Cardiac muscle cell (in vitro differentiated cells and primary cell): ENCODE results near the gene UPF3A. TPM values are rescaled to one million over a fixed set of nuclear protein-coding genes. Genes with fewer than 3 reads are reported as not detected.
A peak's percentile ranks its signal among the peaks of the same experiment; 100 is the strongest.

Experiments used
- DNase-seq, 2 donors: peaks; one replicate each; pipeline versions ENCODE4 v3.0.0 to v3.0.0-alpha.2; 2010 to 2017; ENCODE audit warnings: low read depth in 1 of 2, low spot score in 1 of 2
- H3K27ac ChIP-seq: fragments of 200-600 bp; sonication (generic); 2 replicates; pipeline ENCODE4 v1.5.1; 2016
- H3K27me3 ChIP-seq: fragments of 200-600 bp; sonication (generic); 2 replicates; pipeline ENCODE4 v1.6.0; 2016; ENCODE audit warnings: control low read depth
- H3K36me3 ChIP-seq: fragments of 200-600 bp; sonication (generic); 2 replicates; pipeline ENCODE4 v1.5.1; 2016; ENCODE audit warnings: control low read depth
- H3K4me1 ChIP-seq: fragments of 200-600 bp; sonication (generic); 2 replicates; pipeline ENCODE4 v1.8.1; 2017; ENCODE audit warnings: low read depth, mild to moderate bottlenecking, mixed run types
- H3K4me3 ChIP-seq: fragments of 200-600 bp; sonication (generic); 2 replicates; pipeline ENCODE4 v1.5.1; 2016; ENCODE audit warnings: mild to moderate bottlenecking
- H3K9me3 ChIP-seq: fragments of 200-600 bp; sonication (generic); 2 replicates; pipeline ENCODE4 v1.5.1; 2017; ENCODE audit warnings: low read depth, mild to moderate bottlenecking, control low read depth
- CTCF ChIP-seq: IDR thresholded peaks from 2 replicates; pipeline ENCODE4 v1.5.1; 2012; ENCODE audit warnings: low read depth, mild to moderate bottlenecking, low read length
- polyA plus RNA-seq: library from polyadenylated mRNA; unstranded; fragments of >200 nt; fragmentation: Nextera tagmentation; extraction: Ambion mirVana; gene quantifications from 2 replicates; pipeline ENCODE4 v1.2.1, GENCODE V29; 2016
- total RNA-seq: library from RNA; depleted of rRNA; stranded (reverse); fragments of >200 nt; gene quantifications from 2 replicates; pipeline ENCODE4 v1.2.3, GENCODE V29; 2016

Gene UPF3A
- total and polyA plus RNA-seq, 2 experiments from 2014 or later = 77.9 to 92.9 TPM

- Histone ChIP-seq H3K27me3 (no peaks in the 10 kb centered on the region), H3K4me1 (no peaks in the 10 kb centered on the region), H3K4me3 (no peak overlapping the region), H3K27ac (peak overlapping the region; percentile 10), H3K36me3 (peaks cover 14% of the 10 kb centered on the region), H3K9me3 (no peaks in the 10 kb centered on the region)
- TF ChIP-seq CTCF = no peak
- no peak for DNase-seq
Observed at GRCh38 chr13:114309806-114310410, 28.5 kb downstream of the UPF3A start.

- Histone ChIP-seq H3K36me3 (peaks cover 10% of the 10 kb centered on the region), H3K4me1 (peaks cover 8% of the 10 kb centered on the region), H3K27ac (no peak overlapping the region), H3K4me3 (no peak overlapping the region), H3K27me3 (no peaks in the 10 kb centered on the region), H3K9me3 (no peaks in the 10 kb centered on the region)
- no peak for DNase-seq
- no peak for TF ChIP-seq CTCF
Observed at GRCh38 chr13:114310956-114311355, 29.6 kb downstream of the UPF3A start.

GRCh38 chr13:114311387-114311786, 30.0 kb downstream of the UPF3A start:
- Histone ChIP-seq H3K9me3 (no peaks in the 10 kb centered on the region), H3K36me3 (peaks cover 9% of the 10 kb centered on the region), H3K4me3 (no peak overlapping the region), H3K27ac (no peak overlapping the region), H3K27me3 (no peaks in the 10 kb centered on the region), H3K4me1 (peaks cover 8% of the 10 kb centered on the region)
- peak in 1 of 2 donors; percentile 20 for DNase-seq
- no peak for TF ChIP-seq CTCF

GRCh38 chr13:114311908-114312307, 30.5 kb downstream of the UPF3A start:
- Histone ChIP-seq H3K27ac (no peak overlapping the region), H3K9me3 (no peaks in the 10 kb centered on the region), H3K4me3 (no peak overlapping the region), H3K36me3 (peaks cover 6% of the 10 kb centered on the region), H3K4me1 (peaks cover 8% of the 10 kb centered on the region), H3K27me3 (no peaks in the 10 kb centered on the region)
- DNase-seq = no peak
- no peak for TF ChIP-seq CTCF

GRCh38 chr13:114313061-114313860, 31.9 kb downstream of the UPF3A start:
- Histone ChIP-seq H3K9me3 (no peaks in the 10 kb centered on the region), H3K4me3 (peak overlapping the region; percentile 65), H3K27ac (peak overlapping the region; percentile 93), H3K4me1 (peaks cover 13% of the 10 kb centered on the region), H3K27me3 (no peaks in the 10 kb centered on the region), H3K36me3 (no peaks in the 10 kb centered on the region)
- no peak for TF ChIP-seq CTCF
- DNase-seq = no peak
